Activated CD4-positive, alpha-beta T cell treated with anti-CD3 and anti-CD28 coated beads, Interleukin-2, amount 50 U/mL, for 1 hour (primary cell): ENCODE measurements around the gene ZBTB11.
"Not testable (repeated sequence)": the region's sequence is repeated elsewhere in the genome, so short reads cannot be mapped to it uniquely, and the experiment has no call there.

Experiments used
- DNase-seq: peaks from one replicate; pipeline ENCODE4 v3.0.0-alpha.2; 2020

ZBTB11 gene

GRCh38 chr3:101676765-101677435, at the start of gene ZBTB11:
Gene ZBTB11 (minus strand): TSS chr3:101677132. CDS start chr3:101676914, 218 bp downstream.
- DNase-seq: peak; percentile 100

DNA sequence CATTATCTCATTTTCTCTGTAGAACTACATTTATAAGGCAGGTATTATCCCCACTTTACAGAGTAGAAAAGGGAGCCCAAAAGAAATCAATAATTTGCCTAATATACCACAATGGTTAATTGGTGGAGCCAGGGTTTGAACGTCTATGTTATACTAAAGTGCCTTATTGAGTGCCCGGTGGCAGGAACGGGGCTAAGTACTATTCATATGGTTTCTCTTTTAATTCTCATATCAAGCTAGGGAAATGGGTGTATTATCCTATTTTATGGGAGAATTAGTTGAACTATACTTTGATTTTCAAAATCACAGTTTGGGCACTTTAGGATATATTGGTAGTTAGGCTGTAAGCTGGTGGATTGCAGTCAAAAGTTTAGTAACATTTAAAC, 49.0 kb upstream of the ZBTB11 start:
- no peak for DNase-seq

GRCh38 chr3:101725194-101725889, 48.4 kb upstream of the ZBTB11 start:
- peak; percentile 19 for DNase-seq

GRCh38 chr3:101724329-101725193, 47.6 kb upstream of the ZBTB11 start, which contains the start of gene CEP97:
Gene CEP97 (plus strand): TSS chr3:101724614. CDS start chr3:101724677, 63 bp downstream.
- peak; percentile 82 for DNase-seq

GRCh38 chr3:101722394-101723173, 45.7 kb upstream of the ZBTB11 start:
- no peak for DNase-seq

DNA sequence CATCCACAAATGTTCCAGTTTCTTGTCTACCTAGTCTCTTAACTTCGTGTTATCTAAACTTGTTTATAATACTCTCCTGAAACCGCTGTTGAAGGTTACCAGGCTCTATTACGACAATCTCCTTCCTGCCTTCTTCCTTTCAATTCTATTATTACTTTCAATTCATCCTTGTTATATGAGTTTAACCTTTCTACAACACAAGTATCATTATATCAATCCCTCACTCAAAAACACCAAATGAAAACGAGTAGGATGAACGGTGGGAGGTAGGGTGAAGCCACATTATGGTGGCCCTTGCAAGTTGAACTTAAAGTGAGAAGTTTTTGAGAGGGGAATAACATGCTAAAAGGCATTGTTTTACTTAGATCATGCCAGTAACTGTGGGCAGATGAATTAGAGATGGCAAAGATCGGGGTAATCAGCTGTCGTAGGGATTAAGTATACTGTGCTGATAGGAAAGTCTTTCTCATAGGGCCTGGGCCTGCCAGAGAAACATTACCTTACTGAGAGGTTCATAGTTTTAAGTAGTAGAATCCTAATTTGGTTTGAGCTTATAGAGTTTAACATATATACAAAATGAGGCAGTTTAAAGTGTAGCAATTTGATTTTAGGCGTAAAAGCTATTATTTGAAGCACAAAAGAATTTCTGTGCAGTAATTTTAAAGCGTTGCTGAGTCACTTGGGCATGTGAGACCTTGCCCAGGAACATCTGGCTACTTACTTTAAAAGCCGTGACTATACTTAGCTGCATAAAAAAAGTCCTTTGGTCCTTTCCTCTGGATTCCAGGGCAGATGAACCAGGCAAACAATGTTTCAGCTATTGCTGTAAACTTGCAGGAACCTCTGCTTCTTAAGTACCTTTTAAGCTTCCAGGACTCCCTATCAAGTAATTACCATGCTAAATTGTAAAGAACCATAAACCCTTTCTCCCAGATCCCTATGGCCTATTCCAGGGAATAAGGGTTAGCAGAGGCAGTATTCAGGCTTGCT, 44.2 kb upstream of the ZBTB11 start:
- no peak for DNase-seq

DNA sequence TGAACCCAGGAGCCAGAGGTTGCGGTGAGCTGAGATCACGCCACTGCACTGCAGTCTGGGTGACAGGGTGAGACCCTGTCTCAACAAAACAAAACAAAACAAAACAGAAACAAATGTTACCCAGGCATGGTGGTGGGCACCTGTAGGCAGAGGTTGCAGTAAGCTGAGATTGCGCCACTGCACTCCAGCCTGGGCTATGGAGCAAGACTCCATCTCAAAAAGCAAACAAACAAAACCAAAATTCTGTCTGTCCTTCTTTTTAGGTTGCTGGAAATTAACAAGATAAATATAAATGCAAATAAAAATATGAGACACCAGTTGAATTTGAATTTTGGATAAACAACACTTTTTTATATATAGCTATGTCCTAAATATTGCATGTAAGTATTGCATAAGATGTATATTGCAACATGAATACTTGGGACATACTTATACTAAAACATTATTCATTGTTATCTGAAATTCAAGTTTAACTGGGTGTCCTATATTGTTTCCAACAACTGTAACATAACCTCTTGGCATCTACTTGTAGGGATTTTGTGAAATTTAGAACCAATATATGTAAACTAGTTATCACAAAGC, 42.8 kb upstream of the ZBTB11 start:
- DNase-seq: no peak

- DNase-seq: no peak
These were observed 41.5 kb upstream of the ZBTB11 start for GRCh38 chr3:101718455-101718854.

DNA sequence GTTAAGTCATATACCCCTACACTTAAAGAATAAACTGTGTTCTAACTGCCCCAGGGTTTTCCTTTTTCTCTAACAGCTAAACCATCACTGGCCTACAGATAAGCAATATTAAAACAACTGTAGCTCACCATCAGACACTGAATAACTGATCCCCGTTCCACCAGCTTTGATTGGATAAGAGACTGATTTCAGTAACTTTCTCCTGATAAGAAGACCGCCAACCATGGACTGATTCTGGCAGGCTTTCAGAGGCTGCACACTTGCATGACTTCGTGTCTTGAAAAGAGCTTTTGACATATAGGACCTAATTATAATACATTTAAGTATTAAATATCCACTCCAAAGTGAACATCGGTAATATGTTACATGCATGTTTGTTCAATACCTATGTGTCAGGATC, 32.2 kb upstream of the ZBTB11 start:
- no peak for DNase-seq

GRCh38 chr3:101704639-101705038, 27.7 kb upstream of the ZBTB11 start:
- not testable (repeated sequence) for DNase-seq

DNA sequence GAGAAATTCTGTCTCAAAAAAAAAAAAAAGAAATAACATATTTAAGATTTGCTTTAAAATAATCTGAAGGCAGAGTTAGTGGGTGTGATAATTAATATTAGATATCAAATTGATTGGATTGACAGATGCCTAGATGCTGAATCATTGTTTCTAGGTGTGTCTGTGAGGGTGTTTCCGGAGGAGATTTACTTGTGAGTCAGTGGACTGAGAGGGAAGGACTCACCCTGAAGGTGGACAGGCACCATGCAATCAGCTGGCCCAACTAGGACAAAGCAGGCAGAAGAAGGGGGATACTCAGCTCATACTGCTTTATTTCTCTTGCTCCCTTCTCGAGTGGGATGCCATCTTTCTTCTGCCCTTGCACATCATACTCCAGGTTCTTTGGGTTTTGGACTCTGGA, 26.2 kb upstream of the ZBTB11 start:
- DNase-seq: no peak

- DNase-seq: no peak
These were observed 25.8 kb upstream of the ZBTB11 start for GRCh38 chr3:101702726-101703125.

DNA sequence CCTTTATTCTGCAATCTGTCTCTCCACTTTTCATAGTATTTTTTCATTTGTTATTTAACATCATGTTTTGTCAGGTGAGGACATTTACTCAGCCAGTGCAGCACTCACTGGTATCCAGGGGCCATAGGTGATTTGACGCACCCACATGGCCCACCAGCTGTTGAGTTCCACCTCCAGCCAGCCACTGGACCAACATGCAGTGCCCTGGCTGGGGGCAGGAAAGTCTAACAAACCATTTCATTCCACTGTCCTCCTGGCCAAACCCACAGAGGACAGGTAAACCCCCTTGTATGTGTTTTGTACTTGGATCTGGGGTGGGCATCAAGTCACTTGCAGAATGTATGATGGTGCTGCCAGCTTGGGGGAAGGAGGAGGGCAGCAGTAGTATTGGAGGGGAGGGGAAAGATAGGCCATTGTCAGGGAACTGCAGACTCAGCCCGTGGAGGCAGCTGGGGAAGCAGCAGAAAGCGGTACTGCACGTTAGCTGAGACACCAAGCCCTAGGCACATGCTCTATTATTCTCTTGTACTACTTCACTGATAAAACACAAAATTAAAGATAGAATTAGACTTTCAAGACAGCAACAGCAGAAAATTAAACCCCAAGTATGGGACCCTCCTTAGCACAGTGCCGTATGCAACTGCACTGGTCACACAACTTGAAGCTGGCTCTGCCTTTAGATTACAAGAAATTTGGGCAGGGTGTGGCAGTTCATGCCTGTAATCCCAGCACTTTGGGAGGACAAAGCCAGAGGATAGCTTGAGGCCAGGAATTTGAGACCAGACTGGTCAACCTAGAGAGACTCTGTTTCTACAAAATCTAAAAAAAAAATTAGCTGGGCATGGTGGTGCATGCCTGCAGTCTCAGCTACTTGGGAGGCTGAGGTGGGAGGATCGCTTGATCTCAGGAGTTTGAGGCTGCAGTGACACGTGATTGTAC, 25.0 kb upstream of the ZBTB11 start:
- no peak for DNase-seq

- DNase-seq: no peak
These were observed 18.9 kb upstream of the ZBTB11 start for GRCh38 chr3:101695779-101696372.

GRCh38 chr3:101694836-101695235, 17.9 kb upstream of the ZBTB11 start:
- not testable (repeated sequence) for DNase-seq

DNA sequence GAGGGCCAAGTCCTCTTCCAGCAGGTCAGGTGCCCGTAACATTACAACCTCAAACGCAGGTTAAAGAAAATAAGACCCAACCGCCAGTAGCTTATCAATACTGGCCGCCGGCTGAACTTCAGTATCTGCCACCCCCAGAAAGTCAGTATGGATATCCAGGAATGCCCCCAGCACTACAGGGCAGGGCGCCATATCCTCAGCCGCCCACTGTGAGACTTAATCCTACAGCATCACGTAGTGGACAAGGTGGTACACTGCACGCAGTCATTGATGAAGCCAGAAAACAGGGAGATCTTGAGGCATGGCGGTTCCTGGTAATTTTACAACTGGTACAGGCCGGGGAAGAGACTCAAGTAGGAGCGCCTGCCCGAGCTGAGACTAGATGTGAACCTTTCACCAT, 16.6 kb upstream of the ZBTB11 start:
- peak; percentile 29 for DNase-seq

DNA sequence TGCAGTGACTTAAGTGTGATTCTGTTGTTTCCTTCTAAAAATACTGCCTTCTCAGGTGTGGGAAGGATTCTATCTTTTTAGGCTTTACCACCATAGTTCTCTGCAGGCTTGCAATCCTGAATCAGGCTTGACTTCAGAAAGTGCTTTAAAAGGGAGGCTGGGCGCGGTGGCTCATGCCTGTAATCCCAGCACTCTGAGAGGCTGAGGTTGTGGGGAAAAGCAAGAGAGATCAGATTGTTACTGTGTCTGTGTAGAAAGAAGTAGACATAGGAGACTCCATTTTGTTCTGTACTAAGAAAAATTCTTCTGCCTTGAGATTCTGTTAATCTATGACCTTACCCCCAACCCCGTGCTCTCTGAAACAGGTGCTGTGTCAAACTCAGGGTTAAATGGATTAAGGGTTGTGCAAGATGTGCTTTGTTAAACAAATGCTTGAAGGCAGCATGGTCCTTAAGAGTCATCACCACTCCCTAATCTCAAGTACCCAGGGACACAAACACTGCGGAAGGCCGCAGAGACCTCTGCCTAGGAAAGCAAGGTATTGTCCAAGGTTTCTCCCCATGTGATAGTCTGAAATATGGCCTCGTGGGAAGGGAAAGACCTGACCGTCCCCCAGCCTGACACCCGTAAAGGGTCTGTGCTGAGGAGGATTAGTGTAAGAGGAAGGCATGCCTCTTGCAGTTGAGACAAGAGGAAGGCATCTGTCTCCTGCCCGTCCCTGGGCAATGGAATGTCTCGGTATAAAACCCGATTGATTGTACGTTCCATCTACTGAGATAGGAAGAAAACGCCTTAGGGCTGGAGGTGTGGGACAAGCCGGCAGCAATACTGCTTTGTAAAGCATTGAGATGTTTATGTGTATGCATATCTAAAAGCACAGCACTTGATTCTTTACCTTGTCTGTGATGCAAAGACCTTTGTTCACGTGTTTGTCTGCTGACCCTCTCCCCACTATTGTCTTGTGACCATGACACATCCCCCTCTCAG, 15.0 kb upstream of the ZBTB11 start:
- not testable (repeated sequence) for DNase-seq

- no peak for DNase-seq
These were observed 14.0 kb upstream of the ZBTB11 start for GRCh38 chr3:101690972-101691371.
